Chondrocyte (in vitro differentiated cells): Measurements from ENCODE around the gene ARHGDIA. TPM values are rescaled to one million over a fixed set of nuclear protein-coding genes. Genes with fewer than 3 reads are reported as not detected.

Experiments used
- DNase-seq: peaks from one replicate; pipeline ENCODE4 v3.0.0; 2021; ENCODE audit warnings: mixed read lengths, low spot score
- H3K27ac Mint-ChIP-seq: one replicate; pipeline ENCODE4 v1.8.0; 2021; ENCODE audit warnings: mild to moderate bottlenecking, moderate library complexity, mixed read lengths; ENCODE audit not compliant: unreplicated experiment
- H3K27me3 Mint-ChIP-seq: 2 replicates; pipeline ENCODE4 v1.8.0; 2021; ENCODE audit warnings: low read depth, mixed read lengths
- H3K36me3 Mint-ChIP-seq: 2 replicates; pipeline ENCODE4 v1.8.0; 2021; ENCODE audit warnings: low read depth, mixed read lengths
- H3K4me1 Mint-ChIP-seq: 2 replicates; pipeline ENCODE4 v1.8.0; 2021; ENCODE audit warnings: low read depth, mild to moderate bottlenecking, mixed read lengths
- H3K4me3 Mint-ChIP-seq: one replicate; pipeline ENCODE4 v1.8.0; 2021; ENCODE audit warnings: mild to moderate bottlenecking, moderate library complexity, mixed read lengths; ENCODE audit not compliant: unreplicated experiment
- H3K9me3 Mint-ChIP-seq: 2 replicates; pipeline ENCODE4 v1.8.0; 2021; ENCODE audit warnings: low read depth, mixed read lengths
- total RNA-seq: library from RNA; stranded (reverse); gene quantifications from 3 replicates; pipeline ENCODE4 v1.2.1, GENCODE V29; 2021
- TF ChIP-seq, protein P1 (sequence below): fragments of 200-600 bp; sonication (generic); IDR thresholded peaks from 2 replicates; pipeline ENCODE4 v1.5.0; 2021; ENCODE audit warnings: antibody characterized with exemption, mild to moderate bottlenecking, moderate library complexity

ARHGDIA gene
- total RNA-seq, 1 donor from 2014 or later, result 481 TPM

- TF ChIP-seq, protein P1, sequence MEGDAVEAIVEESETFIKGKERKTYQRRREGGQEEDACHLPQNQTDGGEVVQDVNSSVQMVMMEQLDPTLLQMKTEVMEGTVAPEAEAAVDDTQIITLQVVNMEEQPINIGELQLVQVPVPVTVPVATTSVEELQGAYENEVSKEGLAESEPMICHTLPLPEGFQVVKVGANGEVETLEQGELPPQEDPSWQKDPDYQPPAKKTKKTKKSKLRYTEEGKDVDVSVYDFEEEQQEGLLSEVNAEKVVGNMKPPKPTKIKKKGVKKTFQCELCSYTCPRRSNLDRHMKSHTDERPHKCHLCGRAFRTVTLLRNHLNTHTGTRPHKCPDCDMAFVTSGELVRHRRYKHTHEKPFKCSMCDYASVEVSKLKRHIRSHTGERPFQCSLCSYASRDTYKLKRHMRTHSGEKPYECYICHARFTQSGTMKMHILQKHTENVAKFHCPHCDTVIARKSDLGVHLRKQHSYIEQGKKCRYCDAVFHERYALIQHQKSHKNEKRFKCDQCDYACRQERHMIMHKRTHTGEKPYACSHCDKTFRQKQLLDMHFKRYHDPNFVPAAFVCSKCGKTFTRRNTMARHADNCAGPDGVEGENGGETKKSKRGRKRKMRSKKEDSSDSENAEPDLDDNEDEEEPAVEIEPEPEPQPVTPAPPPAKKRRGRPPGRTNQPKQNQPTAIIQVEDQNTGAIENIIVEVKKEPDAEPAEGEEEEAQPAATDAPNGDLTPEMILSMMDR, result no peak
- no peak for DNase-seq
- Mint-ChIP-seq H3K27ac (peak overlapping the region; percentile 91), H3K4me3 (peak overlapping the region; percentile 67), H3K36me3 (peaks cover 7% of the 10 kb centered on the region), H3K4me1 (peaks cover 71% of the 10 kb centered on the region), H3K9me3 (no peaks in the 10 kb centered on the region), H3K27me3 (no peaks in the 10 kb centered on the region)
Observed at GRCh38 chr17:81863123-81863675, 7.9 kb downstream of the ARHGDIA start.

- TF ChIP-seq, protein P1, result no peak
- DNase-seq, result peak; percentile 100
- Mint-ChIP-seq H3K4me1 (peaks cover 69% of the 10 kb centered on the region), H3K36me3 (peaks cover 7% of the 10 kb centered on the region), H3K4me3 (peak overlapping the region; percentile 93), H3K9me3 (no peaks in the 10 kb centered on the region), H3K27me3 (no peaks in the 10 kb centered on the region), H3K27ac (peak overlapping the region; percentile 98)
Observed at GRCh38 chr17:81860756-81861568, 10.2 kb downstream of the ARHGDIA start.

GRCh38 chr17:81859906-81860755 is 11.0 kb downstream of the ARHGDIA start, which contains the start of gene P4HB:
Gene P4HB (minus strand): TSS chr17:81860535. CDS start chr17:81860471, 64 bp downstream.
- TF ChIP-seq, protein P1, result peak; percentile 10
- peak; percentile 92 for DNase-seq

GRCh38 chr17:81858967-81859905 is 11.9 kb downstream of the ARHGDIA start:
- no peaks in the 10 kb centered on the region for H3K27me3 Mint-ChIP-seq
- H3K9me3 Mint-ChIP-seq, result no peaks in the 10 kb centered on the region
- peaks cover 66% of the 10 kb centered on the region for H3K4me1 Mint-ChIP-seq
- H3K36me3 Mint-ChIP-seq, result peaks cover 12% of the 10 kb centered on the region
- TF ChIP-seq, protein P1, result no peak
- H3K27ac Mint-ChIP-seq, result peak overlapping the region; percentile 79
- H3K4me3 Mint-ChIP-seq, result peak overlapping the region; percentile 83
- no peak for DNase-seq

More at GRCh38 chr17:81859906-81860755, 11.0 kb downstream of the ARHGDIA start, which contains the start of gene P4HB:
- peaks cover 10% of the 10 kb centered on the region for H3K36me3 Mint-ChIP-seq
- peaks cover 70% of the 10 kb centered on the region for H3K4me1 Mint-ChIP-seq
- peak within 1 kb of the TSS; percentile 98 for H3K27ac Mint-ChIP-seq
- no peaks in the 10 kb centered on the region for H3K27me3 Mint-ChIP-seq
- peak within 1 kb of the TSS; percentile 93 for H3K4me3 Mint-ChIP-seq
- H3K9me3 Mint-ChIP-seq, result no peaks in the 10 kb centered on the region
